GM12878 (cell line): ENCODE measurements around the gene PRKRA. TPM values are rescaled to one million over a fixed set of nuclear protein-coding genes. Genes with fewer than 3 reads are reported as not detected.
A peak's percentile ranks its signal among the peaks of the same experiment; 100 is the strongest.

Source experiments
- BACH1 ChIP-seq: fragments of 450-650 bp; IDR thresholded peaks from 2 replicates; pipeline ENCODE4 v1.6.1; 2017; ENCODE audit warnings: mild to moderate bottlenecking, borderline replicate concordance
- BMI1 ChIP-seq: fragments of 450-650 bp; IDR thresholded peaks from 2 replicates; pipeline ENCODE4 v1.6.1; 2016; ENCODE audit warnings: mild to moderate bottlenecking, moderate library complexity, borderline replicate concordance
- CBX3 ChIP-seq: fragments of 200-600 bp; sonication (generic); IDR thresholded peaks from 2 replicates; pipeline ENCODE4 v1.6.1; 2016; ENCODE audit warnings: low read depth, borderline replicate concordance
- CHD1 ChIP-seq: IDR thresholded peaks from 2 replicates; pipeline ENCODE4 v1.6.1; 2012; ENCODE audit warnings: low read depth, low read length, improper control_type of control experiment
- CREB1 ChIP-seq: IDR thresholded peaks from 2 replicates; pipeline ENCODE4 v1.6.1; 2012; ENCODE audit warnings: low read depth, mild to moderate bottlenecking, inconsistent platforms
- EZH2 ChIP-seq: IDR thresholded peaks from 2 replicates; pipeline ENCODE4 v1.6.1; 2012; ENCODE audit warnings: low read depth, mild to moderate bottlenecking, control low read depth, inconsistent platforms, low read length, borderline replicate concordance; ENCODE audit not compliant: control insufficient read depth
- GABPA ChIP-seq: IDR thresholded peaks from 2 replicates; pipeline ENCODE4 v1.6.1; 2014; ENCODE audit warnings: antibody characterized with exemption, low read depth, mild to moderate bottlenecking, inconsistent platforms
- HDAC6 ChIP-seq: fragments of 200-600 bp; sonication (generic); IDR thresholded peaks from one replicate; pipeline ENCODE4 v1.8.0; 2017; ENCODE audit warnings: antibody characterized with exemption; ENCODE audit not compliant: unreplicated experiment
- HDGF ChIP-seq: fragments of 450-650 bp; IDR thresholded peaks from 2 replicates; pipeline ENCODE4 v1.6.1; 2016; ENCODE audit warnings: antibody characterized with exemption
- IKZF1 ChIP-seq: fragments of 450-650 bp; conservative IDR thresholded peaks from 2 replicates; pipeline ENCODE4 v1.6.1; 2017; ENCODE audit warnings: antibody characterized with exemption, mild to moderate bottlenecking
- IKZF2 ChIP-seq, 2 experiments: fragments of 450-650 bp; IDR thresholded peaks; 2 replicates each; pipeline ENCODE4 v1.6.1; 2017; ENCODE audit warnings: mild to moderate bottlenecking in 2 of 2, moderate library complexity in 2 of 2
- IRF4 ChIP-seq: IDR thresholded peaks from 2 replicates; pipeline ENCODE4 v1.6.1; 2011; ENCODE audit warnings: low read depth, low read length
- KDM1A ChIP-seq: fragments of 200-600 bp; sonication (generic); IDR thresholded peaks from 2 replicates; pipeline ENCODE4 v1.6.1; 2016; ENCODE audit warnings: borderline replicate concordance
- MEF2A ChIP-seq: IDR thresholded peaks from 2 replicates; pipeline ENCODE4 v1.6.1; 2011; ENCODE audit warnings: low read depth, mild to moderate bottlenecking, low read length, moderate library complexity; ENCODE audit not compliant: insufficient read depth
- MXI1 ChIP-seq: fragments of 150-350 bp; IDR thresholded peaks from 2 replicates; pipeline ENCODE4 v1.6.1; 2011; ENCODE audit warnings: low read depth, mild to moderate bottlenecking, inconsistent platforms, low read length, improper control_type of control experiment
- MYB ChIP-seq: fragments of 150-350 bp; IDR thresholded peaks from 2 replicates; pipeline ENCODE4 v1.6.1; 2014; ENCODE audit warnings: mild to moderate bottlenecking, low read depth, low read length, borderline replicate concordance
- PML ChIP-seq: IDR thresholded peaks from 2 replicates; pipeline ENCODE4 v1.6.1; 2012; ENCODE audit warnings: low read length, inconsistent platforms
- RCOR1 ChIP-seq: conservative IDR thresholded peaks from 2 replicates; pipeline ENCODE4 v1.6.1; 2012; ENCODE audit warnings: low read depth, low read length, improper control_type of control experiment
- RELA ChIP-seq: fragments of 450-650 bp; IDR thresholded peaks from 2 replicates; pipeline ENCODE4 v1.8.0; 2014; ENCODE audit warnings: borderline replicate concordance; ENCODE audit not compliant: partially characterized antibody
- TARDBP ChIP-seq: IDR thresholded peaks from 2 replicates; pipeline ENCODE4 v1.6.1; 2016; ENCODE audit warnings: borderline replicate concordance
- TCF7 ChIP-seq: IDR thresholded peaks from 2 replicates; pipeline ENCODE4 v1.6.1; 2014; ENCODE audit warnings: antibody characterized with exemption, borderline replicate concordance
- polyA plus RNA-seq, 11 experiments: library from polyadenylated mRNA; depleted of rRNA in 4 of 11; unstranded in 6 of 11; stranded (reverse) in 5 of 11; fragments of >200 nt; fragmentation: Nextera tagmentation in 4 of 11; fragmentation: Illumina TruSeq in 1 of 11; extraction: Ambion mirVana in 4 of 11; extraction: Trizol in 1 of 11; gene quantifications; 1 replicate in 1 of 11; 2 replicates in 10 of 11; pipeline versions ENCODE4 v1.2.1 to v1.2.3, GENCODE V29; 2011 to 2016; ENCODE audit warnings: inconsistent platforms in 2 of 11, missing spikeins in 2 of 11, low read depth in 1 of 11
- total RNA-seq, 4 experiments: library from RNA; depleted of rRNA in 3 of 4; stranded (reverse); fragments of >200 nt in 3 of 4; fragmentation: Illumina TruSeq in 1 of 4; extraction: Trizol in 1 of 4; gene quantifications; 2 replicates each; pipeline versions ENCODE4 v1.2.1 to v1.2.3, GENCODE V29; 2013 to 2021
- TF ChIP-seq, protein P1 (sequence below): fragments of 450-650 bp; IDR thresholded peaks from 2 replicates; pipeline ENCODE4 v1.6.1; 2016; ENCODE audit warnings: mild to moderate bottlenecking
- TF ChIP-seq, protein P2 (sequence below): fragments of 450-650 bp; IDR thresholded peaks from 2 replicates; pipeline ENCODE4 v1.6.1; 2016; ENCODE audit warnings: mild to moderate bottlenecking
- TF ChIP-seq, protein P3 (sequence below): fragments of 450-650 bp; IDR thresholded peaks from 2 replicates; pipeline ENCODE4 v1.6.1; 2017; ENCODE audit warnings: borderline replicate concordance
- TF ChIP-seq, protein P4 (sequence below): IDR thresholded peaks from 2 replicates; pipeline ENCODE4 v1.6.1; 2012; ENCODE audit warnings: low read depth, low read length, improper control_type of control experiment
- TF ChIP-seq, protein P5 (sequence below): fragments of 450-650 bp; IDR thresholded peaks from 2 replicates; pipeline ENCODE4 v1.6.1; 2014; ENCODE audit warnings: mild to moderate bottlenecking

PRKRA gene
- total and polyA plus RNA-seq, 10 of the 15 experiments (the other 5 are each of a cell fraction or from before 2014, with no cell fraction given), result 19.1 to 75.6 (median 51.7) TPM

DNA sequence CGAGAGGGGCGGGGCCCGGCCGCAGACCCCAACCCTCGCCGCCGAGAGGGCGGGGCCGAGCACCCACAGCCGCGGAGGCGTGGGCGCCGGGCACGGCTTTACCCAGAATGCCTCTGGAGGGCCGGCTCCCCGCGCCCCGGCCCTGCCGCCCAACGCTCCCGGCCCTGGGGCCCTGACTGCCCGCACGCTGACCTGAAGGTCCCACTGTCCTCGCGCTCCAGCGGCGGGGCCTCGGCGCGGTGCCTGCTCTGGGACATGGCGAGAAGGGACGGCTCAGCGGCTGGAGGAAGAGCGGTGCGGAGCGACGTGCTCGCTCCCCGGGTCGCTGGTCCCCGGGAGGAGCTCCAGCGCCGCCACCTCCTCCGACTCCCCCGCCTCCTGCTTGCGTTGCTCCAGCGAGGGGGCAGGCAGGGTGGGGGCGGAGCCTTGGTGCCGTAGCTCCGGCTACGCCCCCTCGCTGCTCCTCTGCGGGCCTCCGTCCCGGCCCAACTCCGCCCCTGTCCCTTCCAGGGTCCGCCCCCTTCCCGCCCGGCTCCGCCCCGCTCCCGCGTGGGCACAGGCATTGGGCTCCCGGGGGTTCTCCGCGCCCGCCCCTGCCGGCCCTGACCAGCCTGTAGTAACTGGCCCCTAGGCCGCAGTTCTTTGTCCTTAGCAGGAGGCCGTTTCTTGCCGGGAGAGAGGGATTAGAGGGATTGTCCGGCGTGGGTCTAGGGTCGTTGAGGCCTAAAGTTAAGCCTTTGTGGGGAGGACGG is at the start of gene PRKRA, which contains the start of gene PJVK (continued):
- TF ChIP-seq MXI1, result no peak; the same call in none of the 2 replicates
- TF ChIP-seq KDM1A, result no peak
- TF ChIP-seq HDAC6, result no peak
- TF ChIP-seq IRF4, result no peak
- TF ChIP-seq EZH2, result no peak
- TF ChIP-seq, protein P1, sequence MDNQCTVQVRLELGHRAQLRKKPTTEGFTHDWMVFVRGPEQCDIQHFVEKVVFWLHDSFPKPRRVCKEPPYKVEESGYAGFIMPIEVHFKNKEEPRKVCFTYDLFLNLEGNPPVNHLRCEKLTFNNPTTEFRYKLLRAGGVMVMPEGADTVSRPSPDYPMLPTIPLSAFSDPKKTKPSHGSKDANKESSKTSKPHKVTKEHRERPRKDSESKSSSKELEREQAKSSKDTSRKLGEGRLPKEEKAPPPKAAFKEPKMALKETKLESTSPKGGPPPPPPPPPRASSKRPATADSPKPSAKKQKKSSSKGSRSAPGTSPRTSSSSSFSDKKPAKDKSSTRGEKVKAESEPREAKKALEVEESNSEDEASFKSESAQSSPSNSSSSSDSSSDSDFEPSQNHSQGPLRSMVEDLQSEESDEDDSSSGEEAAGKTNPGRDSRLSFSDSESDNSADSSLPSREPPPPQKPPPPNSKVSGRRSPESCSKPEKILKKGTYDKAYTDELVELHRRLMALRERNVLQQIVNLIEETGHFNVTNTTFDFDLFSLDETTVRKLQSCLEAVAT, result 0 out of 2 replicates have a peak, but pooled peaks have one; percentile 53
- peak; percentile 79 for TF ChIP-seq BACH1
- no peak for TF ChIP-seq CBX3
- no peak for TF ChIP-seq TARDBP
- TF ChIP-seq CREB1, result peak; percentile 70; the same call in 1 of the 2 replicates
- TF ChIP-seq PML, result peak; percentile 58
- no peak for TF ChIP-seq GABPA
- peak; percentile 39 to 50; a peak in 1 of 4 replicates for TF ChIP-seq IKZF2 (IDR thresholded peaks at IDR 0.05)
- TF ChIP-seq, protein P2, sequence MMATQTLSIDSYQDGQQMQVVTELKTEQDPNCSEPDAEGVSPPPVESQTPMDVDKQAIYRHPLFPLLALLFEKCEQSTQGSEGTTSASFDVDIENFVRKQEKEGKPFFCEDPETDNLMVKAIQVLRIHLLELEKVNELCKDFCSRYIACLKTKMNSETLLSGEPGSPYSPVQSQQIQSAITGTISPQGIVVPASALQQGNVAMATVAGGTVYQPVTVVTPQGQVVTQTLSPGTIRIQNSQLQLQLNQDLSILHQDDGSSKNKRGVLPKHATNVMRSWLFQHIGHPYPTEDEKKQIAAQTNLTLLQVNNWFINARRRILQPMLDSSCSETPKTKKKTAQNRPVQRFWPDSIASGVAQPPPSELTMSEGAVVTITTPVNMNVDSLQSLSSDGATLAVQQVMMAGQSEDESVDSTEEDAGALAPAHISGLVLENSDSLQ, result peak; percentile 44; the same call in 1 of the 2 replicates
- no peak for TF ChIP-seq TCF7
- TF ChIP-seq CHD1, result 0 out of 2 replicates have a peak, but pooled peaks have one; percentile 37
- peak; percentile 75 for TF ChIP-seq IKZF1
- TF ChIP-seq BMI1, result no peak
- TF ChIP-seq, protein P3, sequence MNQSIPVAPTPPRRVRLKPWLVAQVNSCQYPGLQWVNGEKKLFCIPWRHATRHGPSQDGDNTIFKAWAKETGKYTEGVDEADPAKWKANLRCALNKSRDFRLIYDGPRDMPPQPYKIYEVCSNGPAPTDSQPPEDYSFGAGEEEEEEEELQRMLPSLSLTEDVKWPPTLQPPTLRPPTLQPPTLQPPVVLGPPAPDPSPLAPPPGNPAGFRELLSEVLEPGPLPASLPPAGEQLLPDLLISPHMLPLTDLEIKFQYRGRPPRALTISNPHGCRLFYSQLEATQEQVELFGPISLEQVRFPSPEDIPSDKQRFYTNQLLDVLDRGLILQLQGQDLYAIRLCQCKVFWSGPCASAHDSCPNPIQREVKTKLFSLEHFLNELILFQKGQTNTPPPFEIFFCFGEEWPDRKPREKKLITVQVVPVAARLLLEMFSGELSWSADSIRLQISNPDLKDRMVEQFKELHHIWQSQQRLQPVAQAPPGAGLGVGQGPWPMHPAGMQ, result no peak
- 0 out of 2 replicates have a peak, but pooled peaks have one; percentile 9 for TF ChIP-seq RCOR1
- no peak for TF ChIP-seq MYB
- TF ChIP-seq, protein P4, sequence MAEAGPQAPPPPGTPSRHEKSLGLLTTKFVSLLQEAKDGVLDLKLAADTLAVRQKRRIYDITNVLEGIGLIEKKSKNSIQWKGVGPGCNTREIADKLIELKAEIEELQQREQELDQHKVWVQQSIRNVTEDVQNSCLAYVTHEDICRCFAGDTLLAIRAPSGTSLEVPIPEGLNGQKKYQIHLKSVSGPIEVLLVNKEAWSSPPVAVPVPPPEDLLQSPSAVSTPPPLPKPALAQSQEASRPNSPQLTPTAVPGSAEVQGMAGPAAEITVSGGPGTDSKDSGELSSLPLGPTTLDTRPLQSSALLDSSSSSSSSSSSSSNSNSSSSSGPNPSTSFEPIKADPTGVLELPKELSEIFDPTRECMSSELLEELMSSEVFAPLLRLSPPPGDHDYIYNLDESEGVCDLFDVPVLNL, result no peak
- peak; percentile 53 for TF ChIP-seq RELA
- TF ChIP-seq, protein P5, sequence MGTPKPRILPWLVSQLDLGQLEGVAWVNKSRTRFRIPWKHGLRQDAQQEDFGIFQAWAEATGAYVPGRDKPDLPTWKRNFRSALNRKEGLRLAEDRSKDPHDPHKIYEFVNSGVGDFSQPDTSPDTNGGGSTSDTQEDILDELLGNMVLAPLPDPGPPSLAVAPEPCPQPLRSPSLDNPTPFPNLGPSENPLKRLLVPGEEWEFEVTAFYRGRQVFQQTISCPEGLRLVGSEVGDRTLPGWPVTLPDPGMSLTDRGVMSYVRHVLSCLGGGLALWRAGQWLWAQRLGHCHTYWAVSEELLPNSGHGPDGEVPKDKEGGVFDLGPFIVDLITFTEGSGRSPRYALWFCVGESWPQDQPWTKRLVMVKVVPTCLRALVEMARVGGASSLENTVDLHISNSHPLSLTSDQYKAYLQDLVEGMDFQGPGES, result no peak
- TF ChIP-seq MEF2A, result no peak
- peak; percentile 95 for TF ChIP-seq HDGF
